Hepatocyte (in vitro differentiated cells): ENCODE results near the gene HPCAL1.

Experiments used
- CTCF ChIP-seq: fragments of 200-600 bp; sonication (generic); IDR thresholded peaks from 2 replicates; pipeline ENCODE4 v1.5.1; 2016; ENCODE audit warnings: antibody characterized with exemption, mild to moderate bottlenecking; ENCODE audit not compliant: poor library complexity
- EZH2 ChIP-seq: fragments of 200-600 bp; sonication (generic); IDR thresholded peaks from 2 replicates; pipeline ENCODE4 v1.6.1; 2016; ENCODE audit warnings: antibody characterized with exemption, mild to moderate bottlenecking, borderline replicate concordance

DNA sequence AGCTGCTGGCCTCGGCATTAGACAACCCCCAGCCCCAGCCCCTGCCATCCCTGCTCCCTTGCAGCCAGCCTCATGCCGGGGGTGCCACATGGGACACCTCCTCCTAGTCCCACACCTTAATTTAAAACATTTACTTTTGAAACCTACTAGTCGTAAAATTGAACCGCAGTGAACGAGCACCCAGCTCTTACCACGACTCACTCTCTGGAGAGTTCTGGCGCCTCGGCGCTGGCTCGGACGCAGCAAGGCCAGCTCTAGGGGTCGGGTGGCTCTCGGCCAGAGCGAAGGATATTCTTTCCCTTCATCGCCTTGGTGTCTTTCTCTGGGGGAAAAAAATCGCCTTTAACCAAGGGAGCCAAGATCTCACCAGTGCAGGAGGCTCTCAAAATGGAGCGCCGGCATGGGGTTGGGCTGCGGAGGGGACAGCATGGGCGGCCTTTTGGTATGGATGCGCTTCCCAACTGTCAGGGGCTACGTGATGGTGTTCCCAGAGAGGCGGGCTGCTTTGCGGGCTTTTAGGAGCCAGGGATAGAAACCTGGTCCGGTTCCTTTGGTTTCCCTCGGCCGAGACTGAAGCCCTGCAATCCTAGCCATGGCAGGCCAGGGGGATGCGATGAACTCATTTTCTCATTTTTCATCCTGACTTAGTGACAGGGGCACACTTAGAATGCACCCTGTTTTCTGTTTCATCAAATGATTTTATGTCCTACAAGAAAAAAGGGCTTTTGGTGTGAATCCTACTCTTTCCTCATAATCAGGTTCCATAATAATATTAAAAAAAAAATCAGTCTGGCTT is 2.0 kb downstream of the HPCAL1 start:
- TF ChIP-seq CTCF (no peak), EZH2 (no peak)
